WI38 (cell line): ENCODE data around the gene DNAI1.

Source experiments
- H3K4me3 ChIP-seq: 2 replicates; pipeline ENCODE4 v1.5.1; 2011; ENCODE audit warnings: low read depth, mild to moderate bottlenecking, control low read depth, low read length
- CTCF ChIP-seq: IDR thresholded peaks from 2 replicates; pipeline ENCODE4 v1.5.1; 2012; ENCODE audit warnings: low read depth, mild to moderate bottlenecking, control low read depth, low read length

The DNAI1 gene

DNA sequence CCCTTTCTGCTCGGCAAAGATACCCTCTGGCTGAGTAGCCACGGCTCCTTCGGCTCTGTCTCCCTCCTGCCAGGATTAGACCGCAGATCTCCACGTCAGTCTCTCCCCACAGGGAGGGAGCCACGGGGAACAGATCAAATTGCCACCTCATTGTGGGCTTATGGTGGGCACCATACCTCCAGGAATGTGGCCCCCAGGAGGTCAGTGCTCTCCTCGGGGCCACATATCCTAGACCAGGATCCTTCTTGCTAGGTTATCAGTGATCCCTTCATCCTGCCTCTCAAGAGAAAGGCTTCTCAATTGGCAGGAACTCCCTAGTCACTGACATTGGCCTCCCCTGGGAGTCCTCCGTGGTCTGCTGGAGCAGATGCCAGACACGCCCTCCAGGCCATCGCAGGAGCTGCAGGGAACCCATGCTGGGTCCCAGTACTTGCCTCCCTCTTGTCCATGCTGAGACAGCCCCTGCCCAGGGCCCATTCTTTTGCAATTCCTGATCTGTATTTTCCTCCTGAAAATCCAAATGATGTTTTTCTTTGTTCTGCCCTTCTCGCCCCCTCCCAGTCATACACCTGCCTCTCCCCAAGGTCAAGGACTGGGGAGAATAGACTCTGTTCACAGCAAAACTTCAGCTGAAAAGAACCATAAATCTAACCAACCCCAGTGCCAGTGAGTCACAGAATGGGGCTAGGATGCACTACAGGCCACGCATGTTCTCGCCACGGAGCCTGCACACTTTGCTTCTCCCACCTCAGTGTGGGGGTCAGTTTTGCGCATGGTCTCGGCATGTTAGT, 95.8 kb downstream of the DNAI1 start:
- no peak for TF ChIP-seq CTCF
- H3K4me3 ChIP-seq: no peak overlapping the region

GRCh38 chr9:34555002-34555348, 96.4 kb downstream of the DNAI1 start:
- H3K4me3 ChIP-seq: no peak overlapping the region
- no peak for TF ChIP-seq CTCF

DNA sequence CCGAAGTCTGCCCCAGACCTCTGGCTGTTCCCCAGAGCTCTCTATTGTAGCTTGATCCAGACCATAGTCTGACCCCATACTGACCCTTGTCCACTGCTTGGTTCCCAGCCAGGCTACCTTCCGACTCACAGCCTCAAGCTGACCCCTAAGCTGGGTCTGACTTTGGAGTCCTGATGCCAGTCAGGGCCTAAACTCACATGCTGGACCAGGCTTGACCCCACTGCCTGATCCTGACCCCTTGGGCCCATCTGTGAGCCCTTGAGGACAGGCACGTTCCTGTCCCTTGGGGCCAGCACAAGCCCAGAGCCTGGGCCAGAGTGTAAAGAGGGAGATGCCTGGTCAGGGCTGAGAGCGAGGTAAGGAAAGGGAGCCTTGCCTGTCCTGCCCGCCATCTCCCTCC, 96.9 kb downstream of the DNAI1 start:
- TF ChIP-seq CTCF: no peak
- no peak overlapping the region for H3K4me3 ChIP-seq

DNA sequence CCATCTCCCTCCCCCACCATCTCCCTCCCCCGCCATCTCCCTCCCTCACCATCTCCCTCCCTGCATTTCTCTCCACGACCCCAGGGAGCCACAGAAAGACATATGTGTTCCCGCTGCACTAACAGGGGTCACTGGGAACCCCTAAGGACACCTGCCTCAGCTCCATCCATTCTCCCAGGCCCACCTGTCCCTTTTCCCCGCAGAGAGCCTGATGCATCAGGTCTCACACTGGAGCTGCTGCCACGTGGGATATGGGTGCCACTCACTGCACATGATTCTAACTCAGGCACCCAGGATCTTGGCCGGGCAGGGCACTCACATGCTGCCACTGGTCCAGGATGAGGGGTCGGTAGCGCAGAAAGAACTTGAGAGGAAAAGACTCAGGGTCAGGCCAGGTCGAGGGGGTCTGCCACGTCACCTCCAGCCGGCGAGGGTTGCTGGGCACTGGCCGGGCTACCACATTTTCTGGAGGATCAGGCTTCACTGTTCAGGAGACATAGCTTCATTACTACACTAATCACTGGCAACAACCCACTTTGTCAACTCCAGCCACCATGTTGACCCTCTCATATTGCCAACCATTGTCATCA, 97.4 kb downstream of the DNAI1 start:
- no peak overlapping the region for H3K4me3 ChIP-seq
- TF ChIP-seq CTCF: no peak

DNA sequence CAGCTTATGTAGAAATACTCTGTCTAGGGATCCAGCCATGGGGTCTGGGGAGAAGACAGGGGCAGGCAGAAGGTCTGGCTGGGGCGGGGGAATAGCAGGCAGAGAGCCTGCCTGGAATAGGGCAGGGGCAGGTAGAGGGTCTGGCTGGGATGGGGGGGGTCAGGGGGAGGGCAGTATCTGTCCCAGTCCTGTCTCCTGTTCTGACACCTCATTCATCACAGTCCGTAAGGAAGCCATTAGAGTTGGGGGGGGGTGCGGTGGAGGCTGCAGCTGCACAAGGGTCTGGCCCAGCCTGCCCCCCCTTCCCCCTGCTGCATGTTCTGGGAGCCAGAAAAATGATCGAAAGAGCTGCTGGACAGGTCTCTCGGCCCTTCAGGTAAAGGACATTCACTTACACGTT, 98.3 kb downstream of the DNAI1 start:
- TF ChIP-seq CTCF: no peak
- no peak overlapping the region for H3K4me3 ChIP-seq

DNA sequence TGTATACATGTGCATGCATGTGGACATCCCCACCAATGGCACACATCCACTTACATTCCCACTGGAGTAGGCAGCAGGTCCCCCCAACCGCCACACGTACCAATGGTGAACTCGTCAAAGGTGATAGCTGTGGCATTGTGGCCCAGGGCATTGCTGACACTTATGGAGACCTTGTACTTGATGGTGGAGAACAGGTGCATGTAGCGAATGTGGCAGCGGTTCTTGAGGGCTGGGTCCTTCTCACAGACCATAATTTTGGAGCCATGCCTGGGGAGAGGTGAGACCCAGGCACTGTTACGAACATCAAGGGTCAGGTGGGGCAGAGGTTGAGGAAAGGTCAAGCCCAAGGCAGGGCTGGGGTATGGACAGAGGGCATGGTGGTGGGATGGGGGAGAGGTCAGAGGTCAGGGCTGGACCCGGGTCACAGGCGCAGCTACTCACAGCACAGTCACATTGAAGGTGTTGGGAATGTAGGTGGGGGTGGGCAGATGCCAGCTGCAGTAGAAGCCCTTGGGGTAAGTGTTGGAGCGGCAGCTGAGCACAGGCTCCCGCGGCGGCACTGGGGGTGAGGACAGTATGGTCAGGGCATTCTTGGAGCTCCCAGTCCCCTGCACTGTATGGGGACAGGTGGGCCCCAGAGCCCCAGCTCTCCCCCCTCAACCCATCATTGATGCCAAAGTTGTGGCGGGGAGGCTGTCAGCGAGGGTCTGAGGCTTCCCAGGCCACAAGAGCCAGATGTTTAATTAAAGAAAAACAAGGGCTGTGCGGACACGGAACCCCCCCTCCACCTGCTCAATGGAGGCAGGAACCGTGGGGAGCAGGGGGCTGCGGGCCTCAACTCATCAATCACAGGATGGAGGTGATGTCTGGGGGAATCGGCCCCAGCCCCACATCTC, 99.1 kb downstream of the DNAI1 start:
- no peak overlapping the region for H3K4me3 ChIP-seq
- TF ChIP-seq CTCF: no peak

- TF ChIP-seq CTCF: no peak
- no peak overlapping the region for H3K4me3 ChIP-seq
Observed at GRCh38 chr9:34558364-34558763, 99.8 kb downstream of the DNAI1 start.
